Fibroblast of lung (primary cell): ENCODE measurements around the gene PCDHGB6.
"Not testable (repeated sequence)": the region's sequence is repeated elsewhere in the genome, so short reads cannot be mapped to it uniquely, and the experiment has no call there.

Experiments used
- CTCF ChIP-seq, 2 donors: IDR thresholded peaks in 1 of 2; conservative IDR thresholded peaks in 1 of 2; 1 replicate in 1 of 2; 2 replicates in 1 of 2; pipeline ENCODE4 v1.5.1; 2011 to 2012; ENCODE audit warnings: low read length in 2 of 2, control low read depth in 1 of 2, inconsistent platforms in 1 of 2, low read depth in 1 of 2, mild to moderate bottlenecking in 1 of 2
- EZH2 ChIP-seq: IDR thresholded peaks from 2 replicates; pipeline ENCODE4 v1.5.1; 2012; ENCODE audit warnings: low read length, control low read depth, mild to moderate bottlenecking; ENCODE audit errors: missing control alignments

GRCh38 chr5:141432726-141433125 lies 24.9 kb downstream of the PCDHGB6 start:
- not testable (repeated sequence) for TF ChIP-seq CTCF (conservative IDR thresholded peaks at IDR 0.05 in 1 of 2, IDR thresholded peaks at IDR 0.05 in 1 of 2; ENCODE audit: low read depth in 1 of 2, low read length in 2 of 2); EZH2
